Stomach (tissue), 9 donors: ENCODE results near the gene SUCLA2. TPM values are rescaled to one million over a fixed set of nuclear protein-coding genes. Genes with fewer than 3 reads are reported as not detected.

Experiments
- DNase-seq, 2 donors: peaks; one replicate each; pipeline versions ENCODE4 v3.0.0 to v3.0.0-alpha.2; 2013 to 2019
- H3K27ac ChIP-seq, 5 donors: fragments of 200-600 bp in 4 of 5; sonication (generic) in 4 of 5; one replicate each; pipeline ENCODE4 v1.5.1; 2013 to 2019; ENCODE audit warnings: mild to moderate bottlenecking in 1 of 5, moderate library complexity in 1 of 5
- H3K27me3 ChIP-seq, 3 donors: fragments of 200-600 bp; sonication (generic); one replicate each; pipeline ENCODE4 v1.5.1; 2017 to 2019; ENCODE audit warnings: mixed run types in 1 of 3
- H3K36me3 ChIP-seq, 4 donors: fragments of 200-600 bp; sonication (generic); 1 replicate in 3 of 4; 2 replicates in 1 of 4; pipeline ENCODE4 v1.5.1; 2016 to 2019
- H3K4me1 ChIP-seq, 4 donors: fragments of 200-600 bp; sonication (generic); one replicate each; pipeline ENCODE4 v1.5.1; 2016 to 2019
- H3K4me3 ChIP-seq, 4 donors: fragments of 200-600 bp; sonication (generic) in 3 of 4; one replicate each; pipeline ENCODE4 v1.5.1; 2016 to 2019; ENCODE audit warnings: mild to moderate bottlenecking in 1 of 4
- H3K9me3 ChIP-seq, 4 donors: fragments of 200-600 bp; sonication (generic); one replicate each; pipeline ENCODE4 v1.5.1; 2016 to 2019
- CTCF ChIP-seq, 7 experiments: fragments of 450-650 bp in 4 of 7; fragments of 200-600 bp in 3 of 7; sonication (generic) in 3 of 7; IDR thresholded peaks; one replicate each; pipeline ENCODE4 v1.5.1; 2016 to 2019; ENCODE audit warnings: antibody characterized with exemption in 7 of 7, control low read depth in 2 of 7, mild to moderate bottlenecking in 1 of 7
- EP300 ChIP-seq: sonication (generic); formaldehyde crosslinking; IDR thresholded peaks from one replicate; pipeline ENCODE4 v1.6.1; 2017; ENCODE audit warnings: antibody characterized with exemption
- POLR2A ChIP-seq, 4 donors: fragments of 450-650 bp; IDR thresholded peaks; one replicate each; pipeline ENCODE4 v1.6.1; 2016; ENCODE audit warnings: antibody characterized with exemption in 4 of 4, control low read depth in 2 of 4, mild to moderate bottlenecking in 1 of 4, moderate library complexity in 1 of 4
- POLR2AphosphoS5 ChIP-seq, 3 donors: sonication (generic); formaldehyde crosslinking; IDR thresholded peaks; one replicate each; pipeline ENCODE4 v1.6.1; 2016; ENCODE audit warnings: antibody characterized with exemption in 3 of 3
- WGBS, 5 donors: extraction: QIAGEN DNeasy Blood & Tissue Kit in 3 of 5; methylation state at CpG; one replicate each; pipeline versions ENCODE4 v1.1.5 to v1.1.7; 2013 to 2018; 5-methylcytosine and 5-hydroxymethylcytosine counted together
- intact Hi-C: fragments of 100-400 bp; cut with DNase I; formaldehyde crosslinking; loops from one replicate; pipeline ENCODE4 v1.15.1; 2023; ENCODE audit warnings: low total_unique reads
- polyA plus RNA-seq, 3 donors: library from polyadenylated mRNA; stranded (reverse); fragments of 200-250 nt; gene quantifications; one replicate each; pipeline ENCODE4 v1.2.3, GENCODE V29; 2013
- total RNA-seq, 5 donors: library from RNA; depleted of rRNA; stranded (reverse); fragments of >200 nt; gene quantifications; one replicate each; pipeline versions ENCODE4 v1.1.0 to v1.2.3, GENCODE V29; 2014 to 2016
- donor health status: healthy with polysubstance abuse.
- donor health status: Bipolar disorder and iron deficiency.
- donor health status: healthy.

SUCLA2 gene
- total and polyA plus RNA-seq, 8 donors, result 8.1 to 77.3 (median 33.5) TPM

GRCh38 chr13:47898080-47898479 lies 103.0 kb downstream of the SUCLA2 start:
- intact Hi-C loops, result no loop called here
- 62 to 64% (median 63%) methylated on average over 3 of the region's 3 CpGs for WGBS, 5 donors

GRCh38 chr13:47897411-47898050 lies 103.5 kb downstream of the SUCLA2 start:
- 71 to 79% (median 73%) methylated on average over 2 of the region's 2 CpGs for WGBS, 5 donors

More at GRCh38 chr13:47898080-47898479, 103.0 kb downstream of the SUCLA2 start:
- Histone ChIP-seq H3K27me3 (no peaks in the 10 kb centered on the region), H3K4me3 (no peak overlapping the region), H3K4me1 (no peaks in the 10 kb centered on the region), H3K27ac (no peak overlapping the region), H3K36me3 (peaks cover 0 to 7% (median 0%) of the 10 kb centered on the region in 4 donors), H3K9me3 (no peaks in the 10 kb centered on the region)
- no peak for TF ChIP-seq EP300
- TF ChIP-seq POLR2A (IDR thresholded peaks at IDR 0.05), result no peak
- TF ChIP-seq CTCF (IDR thresholded peaks at IDR 0.05), result no peak
- no peak for TF ChIP-seq POLR2AphosphoS5 (IDR thresholded peaks at IDR 0.05)
- DNase-seq, result no peak

GRCh38 chr13:47896546-47896945 lies 104.5 kb downstream of the SUCLA2 start:
- H3K27ac ChIP-seq, result no peak overlapping the region
- peaks cover 0 to 7% (median 0%) of the 10 kb centered on the region in 4 donors for H3K36me3 ChIP-seq
- H3K4me3 ChIP-seq, result no peak overlapping the region
- DNase-seq, result no peak
- no peaks in the 10 kb centered on the region for H3K9me3 ChIP-seq
- 51 to 74% (median 62%) methylated on average over 2 of the region's 2 CpGs for WGBS, 5 donors
- intact Hi-C loops, result no loop called here
- no peaks in the 10 kb centered on the region for H3K4me1 ChIP-seq
- no peak for TF ChIP-seq EP300
- TF ChIP-seq CTCF (IDR thresholded peaks at IDR 0.05), result no peak
- no peaks in the 10 kb centered on the region for H3K27me3 ChIP-seq

More at GRCh38 chr13:47897411-47898050, 103.5 kb downstream of the SUCLA2 start:
- Histone ChIP-seq H3K4me1 (no peaks in the 10 kb centered on the region), H3K27me3 (no peaks in the 10 kb centered on the region), H3K4me3 (no peak overlapping the region), H3K9me3 (no peaks in the 10 kb centered on the region), H3K36me3 (peaks cover 0 to 7% (median 0%) of the 10 kb centered on the region in 4 donors), H3K27ac (no peak overlapping the region)
- TF ChIP-seq CTCF (IDR thresholded peaks at IDR 0.05), result no peak
- TF ChIP-seq EP300, result no peak
- TF ChIP-seq POLR2A (IDR thresholded peaks at IDR 0.05), result no peak
- TF ChIP-seq POLR2AphosphoS5 (IDR thresholded peaks at IDR 0.05), result no peak
- intact Hi-C loops, result no loop called here
- DNase-seq, result no peak

GRCh38 chr13:47896111-47896510 lies 105.0 kb downstream of the SUCLA2 start:
- Histone ChIP-seq H3K27me3 (no peaks in the 10 kb centered on the region), H3K36me3 (peaks cover 0 to 7% (median 0%) of the 10 kb centered on the region in 4 donors), H3K4me3 (no peak overlapping the region), H3K27ac (no peak overlapping the region), H3K4me1 (no peaks in the 10 kb centered on the region), H3K9me3 (no peaks in the 10 kb centered on the region)
- no peak for TF ChIP-seq POLR2A (IDR thresholded peaks at IDR 0.05)
- no peak for TF ChIP-seq POLR2AphosphoS5 (IDR thresholded peaks at IDR 0.05)
- TF ChIP-seq EP300, result no peak
- no peak for TF ChIP-seq CTCF (IDR thresholded peaks at IDR 0.05)
- intact Hi-C loops, result no loop called here
- DNase-seq, result no peak
- 63 to 88% (median 81%) methylated on average over 5 of the region's 5 CpGs for WGBS, 5 donors
